GM12865 (cell line): Measurements from ENCODE around the gene DZIP1L.
A peak's percentile ranks its signal among the peaks of the same experiment; 100 is the strongest.
"Not testable (repeated sequence)": the region's sequence is repeated elsewhere in the genome, so short reads cannot be mapped to it uniquely, and the experiment has no call there.

Source experiments
- DNase-seq: peaks from one replicate; pipeline ENCODE4 v3.0.0; 2010; ENCODE audit warnings: low read depth
- H3K4me3 ChIP-seq: 2 replicates; pipeline ENCODE4 v1.5.1; 2011; ENCODE audit warnings: mild to moderate bottlenecking, low read depth, low read length, control low read depth
- TF ChIP-seq, protein P1 (sequence below): IDR thresholded peaks from 2 replicates; pipeline ENCODE4 v1.5.1; 2011; ENCODE audit warnings: low read length, control low read depth, low read depth, inconsistent platforms; ENCODE audit not compliant: insufficient read depth; ENCODE audit errors: missing control alignments

DZIP1L gene

DNA sequence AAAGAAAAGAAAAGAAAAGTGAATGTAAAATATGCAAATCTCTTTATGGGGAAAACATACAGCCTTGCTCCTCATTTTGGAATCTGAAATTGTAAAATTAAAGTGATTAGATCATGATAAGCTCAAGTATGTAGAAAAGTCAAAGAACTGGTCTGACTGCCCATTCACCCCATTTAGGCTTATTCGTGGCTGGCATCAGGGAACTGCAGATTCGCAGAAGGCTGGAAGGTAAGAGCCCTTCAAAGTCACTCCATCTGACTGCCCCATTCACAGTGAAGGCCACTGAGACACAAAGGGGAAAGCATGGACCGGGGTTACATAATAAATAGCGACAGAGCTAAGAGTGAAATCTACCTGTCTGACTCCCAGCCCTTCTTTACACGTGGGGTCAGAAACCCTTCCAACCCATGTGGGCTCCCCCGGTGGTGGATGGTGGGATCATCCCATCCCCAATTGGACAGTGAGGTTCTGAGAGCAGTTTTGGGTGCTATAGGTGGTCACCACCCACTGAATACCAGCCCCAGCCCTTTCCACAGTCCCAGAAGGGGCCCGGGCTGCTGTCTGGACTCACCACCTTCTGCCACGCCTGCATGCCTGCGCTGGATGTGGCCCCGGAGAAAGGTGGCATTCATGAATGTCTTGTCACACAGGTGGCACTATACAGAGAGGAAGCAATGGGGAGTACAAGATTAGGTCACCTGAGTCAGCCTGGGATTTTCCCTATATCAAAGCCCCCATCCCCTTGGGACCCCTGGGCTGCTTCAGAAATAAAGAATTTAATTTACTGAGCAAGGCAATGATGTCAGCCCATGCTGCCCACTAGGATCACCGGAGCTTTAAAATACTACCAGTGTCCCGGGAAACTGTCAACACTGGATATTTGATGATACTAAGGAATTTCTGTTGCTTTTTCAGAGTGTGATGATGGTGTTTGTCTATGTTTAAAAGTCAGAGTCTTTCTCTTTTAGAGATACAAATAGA lies 17.9 kb downstream of the DZIP1L start:
- no peak overlapping the region for H3K4me3 ChIP-seq
- TF ChIP-seq, protein P1, sequence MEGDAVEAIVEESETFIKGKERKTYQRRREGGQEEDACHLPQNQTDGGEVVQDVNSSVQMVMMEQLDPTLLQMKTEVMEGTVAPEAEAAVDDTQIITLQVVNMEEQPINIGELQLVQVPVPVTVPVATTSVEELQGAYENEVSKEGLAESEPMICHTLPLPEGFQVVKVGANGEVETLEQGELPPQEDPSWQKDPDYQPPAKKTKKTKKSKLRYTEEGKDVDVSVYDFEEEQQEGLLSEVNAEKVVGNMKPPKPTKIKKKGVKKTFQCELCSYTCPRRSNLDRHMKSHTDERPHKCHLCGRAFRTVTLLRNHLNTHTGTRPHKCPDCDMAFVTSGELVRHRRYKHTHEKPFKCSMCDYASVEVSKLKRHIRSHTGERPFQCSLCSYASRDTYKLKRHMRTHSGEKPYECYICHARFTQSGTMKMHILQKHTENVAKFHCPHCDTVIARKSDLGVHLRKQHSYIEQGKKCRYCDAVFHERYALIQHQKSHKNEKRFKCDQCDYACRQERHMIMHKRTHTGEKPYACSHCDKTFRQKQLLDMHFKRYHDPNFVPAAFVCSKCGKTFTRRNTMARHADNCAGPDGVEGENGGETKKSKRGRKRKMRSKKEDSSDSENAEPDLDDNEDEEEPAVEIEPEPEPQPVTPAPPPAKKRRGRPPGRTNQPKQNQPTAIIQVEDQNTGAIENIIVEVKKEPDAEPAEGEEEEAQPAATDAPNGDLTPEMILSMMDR: peak; percentile 69
- DNase-seq: peak; percentile 16

DNA sequence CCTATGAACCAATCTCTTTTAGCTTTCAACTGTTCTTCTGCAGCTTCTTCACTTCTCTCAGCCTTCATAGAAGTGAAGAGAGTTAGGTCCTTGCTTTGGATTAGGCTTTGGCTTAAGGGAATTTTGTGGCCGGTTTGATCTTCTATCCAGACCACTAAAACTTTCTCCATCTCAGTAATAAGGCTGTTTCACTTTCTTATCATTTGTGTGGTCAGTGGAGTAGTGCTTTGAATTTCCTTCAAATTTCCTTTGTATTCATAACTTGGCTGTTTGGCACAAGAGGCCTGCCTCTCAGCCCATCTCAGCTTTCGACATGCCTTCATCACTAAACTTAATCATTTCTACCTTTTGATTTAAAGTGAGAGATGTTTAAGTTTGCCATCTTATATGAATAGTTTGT lies 21.7 kb downstream of the DZIP1L start:
- TF ChIP-seq, protein P1: no peak
- no peak for DNase-seq
- no peak overlapping the region for H3K4me3 ChIP-seq

DNA sequence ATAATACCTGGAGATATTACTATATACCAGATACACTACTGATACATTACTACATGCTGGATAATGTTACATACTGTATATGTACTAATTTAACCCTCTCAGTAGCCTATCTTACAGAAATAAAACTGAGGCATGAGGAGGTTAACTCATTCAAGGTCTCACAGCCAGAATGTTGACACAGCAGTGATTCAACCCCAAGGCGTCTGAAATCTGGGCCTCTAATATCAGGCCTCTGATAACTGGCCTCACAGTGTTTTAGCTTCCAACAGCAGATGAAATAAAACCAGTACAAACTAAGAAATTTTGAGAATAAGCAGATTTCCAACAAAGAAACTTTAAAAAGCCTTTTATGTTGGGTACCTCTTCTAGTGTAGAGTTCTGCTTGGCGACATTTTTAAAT lies 23.4 kb downstream of the DZIP1L start:
- no peak for DNase-seq
- TF ChIP-seq, protein P1: no peak
- no peak overlapping the region for H3K4me3 ChIP-seq

DNA sequence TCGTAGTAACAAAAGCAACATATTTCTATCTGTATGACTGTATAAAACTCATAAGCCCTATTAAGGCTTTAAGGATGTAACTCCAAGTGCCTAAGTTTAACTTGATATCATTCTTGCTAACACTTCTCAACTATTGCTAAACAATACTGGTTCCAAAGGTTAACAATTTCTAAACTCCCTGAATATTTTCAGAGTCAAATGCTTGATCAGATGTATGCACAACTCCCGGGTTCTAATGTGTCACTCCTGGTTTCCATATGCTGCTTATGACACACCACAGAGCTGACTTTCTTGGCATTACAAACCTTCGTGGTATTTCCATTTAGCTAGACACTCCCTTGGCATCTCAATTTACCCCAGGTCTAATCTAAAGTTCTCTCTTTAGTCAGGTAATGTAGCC lies 26.3 kb downstream of the DZIP1L start:
- TF ChIP-seq, protein P1: no peak
- no peak for DNase-seq

DNA sequence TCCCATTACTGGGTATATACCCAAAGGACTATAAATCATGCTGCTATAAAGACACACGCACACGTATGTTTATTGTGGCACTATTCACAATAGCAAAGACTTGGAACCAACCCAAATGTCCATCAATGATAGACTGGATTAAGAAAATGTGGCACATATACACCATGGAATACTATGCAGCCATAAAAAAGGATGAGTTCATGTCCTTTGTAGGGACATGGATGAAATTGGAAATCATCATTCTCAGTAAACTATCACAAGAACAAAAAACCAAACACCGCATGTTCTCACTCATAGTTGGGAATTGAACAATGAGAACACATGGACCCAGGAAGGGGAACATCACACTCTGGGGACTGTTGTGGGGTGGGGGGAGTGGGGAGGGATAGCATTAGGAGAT lies 29.7 kb downstream of the DZIP1L start:
- not testable (repeated sequence) for DNase-seq

More for the DNA sequence above, 26.3 kb downstream of the DZIP1L start:
- no peak overlapping the region for H3K4me3 ChIP-seq

DNA sequence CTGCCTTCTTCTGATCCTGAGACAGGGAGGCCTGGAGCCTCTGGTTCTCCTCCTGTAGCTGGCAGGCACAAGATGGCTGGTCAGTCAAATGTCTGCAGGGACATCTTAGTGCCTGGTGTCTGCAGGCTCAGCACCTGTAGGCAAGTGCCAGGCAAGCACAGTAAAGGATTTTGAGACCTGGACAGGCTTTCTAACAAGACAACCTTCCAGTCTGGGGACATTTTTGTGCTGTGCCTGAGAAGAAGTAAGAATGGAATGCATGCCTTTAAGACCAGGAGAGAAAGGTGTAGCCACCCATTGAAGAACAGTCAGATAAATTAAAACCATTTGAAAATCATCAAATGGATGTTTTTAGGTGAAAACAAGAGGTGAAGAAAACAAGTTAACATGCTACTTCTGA lies 31.2 kb downstream of the DZIP1L start:
- TF ChIP-seq, protein P1: no peak
- H3K4me3 ChIP-seq: no peak overlapping the region
- no peak for DNase-seq

More for the DNA sequence above, 29.7 kb downstream of the DZIP1L start:
- not testable (repeated sequence) for H3K4me3 ChIP-seq

DNA sequence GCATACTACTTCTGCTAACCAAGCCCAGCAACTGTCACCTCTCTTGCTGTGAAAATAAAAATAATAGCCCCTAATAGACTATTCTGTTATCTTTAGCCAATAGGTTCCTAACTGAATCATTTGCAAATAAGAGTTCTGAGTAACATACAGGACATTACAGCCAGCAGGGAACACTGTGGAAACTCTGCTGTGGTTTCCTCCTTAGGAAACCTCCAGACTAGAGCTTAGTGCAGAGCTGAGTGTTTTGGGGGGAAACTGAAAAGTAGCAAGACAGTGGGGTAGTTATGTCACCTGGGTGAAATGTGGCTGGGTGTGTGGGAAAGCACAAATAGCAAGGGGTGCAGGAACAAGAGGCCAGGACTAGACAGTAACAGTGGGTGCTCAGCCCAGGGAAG lies 32.4 kb downstream of the DZIP1L start:
- DNase-seq: peak; percentile 16
- H3K4me3 ChIP-seq: no peak overlapping the region
- TF ChIP-seq, protein P1: no peak
